ENCODE data around the gene TEX51. TPM values are rescaled to one million over a fixed set of nuclear protein-coding genes. Genes with fewer than 3 reads are reported as not detected.

TEX51 gene
- total RNA-seq, 6 donors from 2014 or later: not detected

DNA sequence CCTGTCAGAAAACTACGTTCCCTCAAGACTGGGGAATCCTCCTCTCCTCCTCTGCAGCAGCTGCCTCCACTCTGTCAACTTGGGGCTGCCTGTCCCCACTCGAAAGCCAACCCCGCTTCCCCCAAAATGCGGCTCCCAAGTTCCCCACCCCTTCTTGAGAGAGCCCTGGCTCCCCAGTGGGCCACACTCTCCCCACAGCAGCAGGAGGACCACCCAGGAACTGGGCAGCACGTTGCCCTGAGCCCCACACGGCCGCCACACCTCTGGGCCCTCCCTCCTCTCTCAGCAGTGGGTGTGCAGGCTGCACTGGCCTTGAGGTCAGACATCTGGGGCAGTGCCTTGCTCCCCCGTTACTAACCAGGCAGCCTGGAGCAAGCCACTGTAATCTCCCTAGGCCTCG, 9.6 kb upstream of the TEX51 start:
- 81 to 90% methylated on average over 6 to 9 of the region's 9 CpGs for WGBS, 2 donors
- peak in 1 of 2 donors; percentile 5 for DNase-seq

GRCh38 chr2:126889496-126890135, 9.1 kb upstream of the TEX51 start:
- DNase-seq: peak in 1 of 2 donors; percentile 14
- H3K27ac ChIP-seq: no peak overlapping the region
- H3K4me3 ChIP-seq: no peak overlapping the region
- 74 to 84% methylated on average over 4 to 7 of the region's 8 CpGs for WGBS, 2 donors
- H3K4me1 ChIP-seq: peaks cover 4 to 13% (median 9%) of the 10 kb centered on the region in 4 donors
- no peak for TF ChIP-seq EP300 (IDR thresholded peaks at IDR 0.05)
- TF ChIP-seq POLR2A (IDR thresholded peaks at IDR 0.05): no peak
- no peak for TF ChIP-seq POLR2AphosphoS5 (IDR thresholded peaks at IDR 0.05)
- TF ChIP-seq, protein P1, sequence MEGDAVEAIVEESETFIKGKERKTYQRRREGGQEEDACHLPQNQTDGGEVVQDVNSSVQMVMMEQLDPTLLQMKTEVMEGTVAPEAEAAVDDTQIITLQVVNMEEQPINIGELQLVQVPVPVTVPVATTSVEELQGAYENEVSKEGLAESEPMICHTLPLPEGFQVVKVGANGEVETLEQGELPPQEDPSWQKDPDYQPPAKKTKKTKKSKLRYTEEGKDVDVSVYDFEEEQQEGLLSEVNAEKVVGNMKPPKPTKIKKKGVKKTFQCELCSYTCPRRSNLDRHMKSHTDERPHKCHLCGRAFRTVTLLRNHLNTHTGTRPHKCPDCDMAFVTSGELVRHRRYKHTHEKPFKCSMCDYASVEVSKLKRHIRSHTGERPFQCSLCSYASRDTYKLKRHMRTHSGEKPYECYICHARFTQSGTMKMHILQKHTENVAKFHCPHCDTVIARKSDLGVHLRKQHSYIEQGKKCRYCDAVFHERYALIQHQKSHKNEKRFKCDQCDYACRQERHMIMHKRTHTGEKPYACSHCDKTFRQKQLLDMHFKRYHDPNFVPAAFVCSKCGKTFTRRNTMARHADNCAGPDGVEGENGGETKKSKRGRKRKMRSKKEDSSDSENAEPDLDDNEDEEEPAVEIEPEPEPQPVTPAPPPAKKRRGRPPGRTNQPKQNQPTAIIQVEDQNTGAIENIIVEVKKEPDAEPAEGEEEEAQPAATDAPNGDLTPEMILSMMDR (IDR thresholded peaks at IDR 0.05): no peak
- H3K27me3 ChIP-seq: no peaks in the 10 kb centered on the region
- no peak for ATAC-seq (ENCODE audit: low FRiP score in 2 of 2)
- no peaks in the 10 kb centered on the region for H3K9me3 ChIP-seq
- H3K36me3 ChIP-seq: no peaks in the 10 kb centered on the region

More for the DNA sequence above, 9.6 kb upstream of the TEX51 start:
- Histone ChIP-seq H3K9me3 (no peaks in the 10 kb centered on the region), H3K27me3 (no peaks in the 10 kb centered on the region), H3K36me3 (no peaks in the 10 kb centered on the region), H3K4me1 (peaks cover 4 to 13% (median 9%) of the 10 kb centered on the region in 4 donors), H3K4me3 (no peak overlapping the region), H3K27ac (no peak overlapping the region)
- TF ChIP-seq POLR2A (IDR thresholded peaks at IDR 0.05) (no peak), POLR2AphosphoS5 (IDR thresholded peaks at IDR 0.05) (no peak), EP300 (IDR thresholded peaks at IDR 0.05) (no peak)
- TF ChIP-seq, protein P1 (IDR thresholded peaks at IDR 0.05): no peak
- ATAC-seq (ENCODE audit: low FRiP score in 2 of 2): no peak

DNA sequence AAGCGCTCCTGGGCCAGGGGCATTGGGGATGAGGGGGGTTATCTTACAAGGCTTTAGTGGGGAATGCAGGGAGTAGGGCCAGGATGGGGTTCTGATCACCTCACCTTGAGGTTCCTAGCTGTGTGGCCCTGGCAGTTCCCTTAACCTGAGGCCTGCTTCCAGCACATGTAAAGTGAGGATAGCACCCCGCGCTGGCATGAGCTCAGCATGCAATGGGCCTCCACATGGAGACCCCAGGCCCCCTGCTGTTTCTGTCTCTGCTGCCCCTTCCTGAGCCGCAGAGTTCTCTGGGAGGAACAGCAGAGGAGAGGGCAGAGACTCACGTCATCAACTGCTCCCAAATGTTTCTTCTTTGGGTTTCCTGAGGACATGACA, 8.6 kb upstream of the TEX51 start:
- 85 to 89% methylated on average over 2 to 5 of the region's 5 CpGs for WGBS, 2 donors
- TF ChIP-seq POLR2AphosphoS5 (IDR thresholded peaks at IDR 0.05) (no peak), EP300 (IDR thresholded peaks at IDR 0.05) (no peak), POLR2A (IDR thresholded peaks at IDR 0.05) (no peak)
- TF ChIP-seq, protein P1 (IDR thresholded peaks at IDR 0.05): no peak
- Histone ChIP-seq H3K36me3 (no peaks in the 10 kb centered on the region), H3K27me3 (no peaks in the 10 kb centered on the region), H3K27ac (no peak overlapping the region), H3K9me3 (no peaks in the 10 kb centered on the region), H3K4me1 (peaks cover 4 to 13% (median 9%) of the 10 kb centered on the region in 4 donors), H3K4me3 (no peak overlapping the region)
- peak in 1 of 2 donors; percentile 8 for DNase-seq
- no peak for ATAC-seq (ENCODE audit: low FRiP score in 2 of 2)

DNA sequence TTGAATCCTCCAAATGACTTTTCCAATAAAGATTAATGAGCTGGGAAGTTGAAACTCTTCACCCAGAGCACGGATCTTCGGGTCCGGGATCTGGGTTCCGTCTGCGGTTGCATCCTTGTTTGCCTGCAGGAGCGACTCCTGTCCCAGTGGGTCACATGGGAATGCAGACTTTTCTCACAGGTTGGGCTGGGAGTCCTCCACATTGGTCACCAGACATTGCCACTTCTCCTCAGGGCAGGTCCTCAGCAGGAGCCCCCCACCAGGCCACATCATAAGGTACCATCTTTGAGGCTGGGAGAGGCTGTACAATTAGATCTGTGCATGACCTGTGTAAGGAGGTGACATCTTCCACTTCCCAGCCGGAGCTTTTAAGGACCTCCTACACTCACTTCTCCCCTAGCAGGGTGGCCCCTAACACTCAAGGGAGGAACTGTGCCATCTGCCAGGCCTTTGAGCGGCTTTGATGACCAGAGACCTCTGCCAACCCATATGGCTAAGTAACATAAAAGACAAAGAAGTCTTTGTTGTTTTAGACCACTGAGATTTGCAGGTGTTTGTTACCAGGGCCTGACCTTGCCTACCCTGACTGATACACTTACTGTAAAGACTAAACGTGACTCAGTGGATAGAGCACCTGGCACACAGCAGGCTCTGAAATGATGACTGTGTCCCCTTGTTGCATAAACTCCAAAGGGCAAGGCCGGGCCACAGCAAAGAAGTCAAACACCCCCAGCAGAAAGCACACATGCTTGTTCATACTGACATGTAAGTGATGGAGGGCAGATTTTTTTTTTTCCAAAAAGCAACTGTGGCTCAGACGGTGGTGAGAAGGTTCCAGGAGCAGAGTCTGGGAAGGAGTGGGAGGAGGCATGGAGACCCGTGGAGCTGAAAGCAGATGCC, 7.9 kb upstream of the TEX51 start:
- WGBS, 2 donors: 73 to 88% methylated on average over 12 of the region's 12 CpGs
- Histone ChIP-seq H3K27ac (no peak overlapping the region), H3K36me3 (no peaks in the 10 kb centered on the region), H3K9me3 (no peaks in the 10 kb centered on the region), H3K27me3 (no peaks in the 10 kb centered on the region), H3K4me1 (peaks cover 4 to 11% (median 9%) of the 10 kb centered on the region in 4 donors), H3K4me3 (no peak overlapping the region)
- peak in 1 of 2 donors; percentile 6 for DNase-seq
- TF ChIP-seq POLR2AphosphoS5 (IDR thresholded peaks at IDR 0.05) (no peak), POLR2A (IDR thresholded peaks at IDR 0.05) (no peak), EP300 (IDR thresholded peaks at IDR 0.05) (no peak)
- TF ChIP-seq, protein P1 (IDR thresholded peaks at IDR 0.05): no peak
- no peak for ATAC-seq (ENCODE audit: low FRiP score in 2 of 2)

Measured in upper lobe of left lung (tissue), 6 donors.